ENCODE results near the gene SYTL5. TPM values are rescaled to one million over a fixed set of nuclear protein-coding genes. Genes with fewer than 3 reads are reported as not detected.
A peak's percentile ranks its signal among the peaks of the same experiment; 100 is the strongest.

Gene SYTL5
- total RNA-seq, 3 donors from 2014 or later = 3.0 to 11.5 (median 9.4) TPM

- intact Hi-C loops (cut with DNase I, micrococcal nuclease) = no loop called here
- Histone ChIP-seq H3K36me3 (ENCODE audit: low read depth) (no peaks in the 10 kb centered on the region), H3K4me3 (no peak overlapping the region), H3K4me1 (ENCODE audit: low read depth) (no peaks in the 10 kb centered on the region), H3K9me3 (no peaks in the 10 kb centered on the region)
- no peak for TF ChIP-seq CTCF (IDR thresholded peaks at IDR 0.05)
- ATAC-seq (no peak), DNase-seq (no peak)
These were observed 83.0 kb downstream of the SYTL5 start for GRCh38 chrX:38089173-38089982.

DNA sequence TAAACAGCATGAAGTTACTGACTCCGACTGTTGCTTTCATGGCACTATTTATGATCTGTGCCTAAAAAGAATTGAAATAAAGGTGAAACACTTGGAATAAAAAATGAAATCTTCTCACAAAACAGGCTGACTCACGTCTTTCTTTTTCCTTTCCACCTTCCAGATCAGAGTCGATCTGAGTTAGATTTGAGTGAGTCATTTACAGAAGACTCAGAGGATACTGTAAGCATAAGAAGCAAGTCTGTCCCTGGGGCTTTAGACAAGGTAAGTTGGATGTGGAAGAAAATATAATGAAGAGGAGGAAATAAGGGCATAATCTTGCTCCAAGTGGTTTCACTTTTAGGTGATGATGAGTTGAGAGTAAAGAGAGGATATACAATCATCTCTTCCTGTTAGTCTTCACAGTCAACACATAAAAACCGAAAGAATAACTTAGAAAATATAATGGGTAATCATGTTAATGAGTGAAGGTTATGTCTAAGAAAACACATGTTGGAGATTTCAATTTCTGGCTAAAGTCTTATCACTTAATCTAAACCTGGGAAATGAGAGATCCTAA lies 89.7 kb downstream of the SYTL5 start:
- no peak for TF ChIP-seq CTCF (IDR thresholded peaks at IDR 0.05)
- DNase-seq (no peak), ATAC-seq (peak; percentile 46)
- no peaks in the 10 kb centered on the region for H3K4me1 ChIP-seq (ENCODE audit: low read depth)
- H3K36me3 ChIP-seq (ENCODE audit: low read depth) = no peaks in the 10 kb centered on the region
- H3K9me3 ChIP-seq = no peaks in the 10 kb centered on the region
- no peak overlapping the region for H3K4me3 ChIP-seq
- intact Hi-C loops (cut with DNase I, micrococcal nuclease) = no loop called here

DNA sequence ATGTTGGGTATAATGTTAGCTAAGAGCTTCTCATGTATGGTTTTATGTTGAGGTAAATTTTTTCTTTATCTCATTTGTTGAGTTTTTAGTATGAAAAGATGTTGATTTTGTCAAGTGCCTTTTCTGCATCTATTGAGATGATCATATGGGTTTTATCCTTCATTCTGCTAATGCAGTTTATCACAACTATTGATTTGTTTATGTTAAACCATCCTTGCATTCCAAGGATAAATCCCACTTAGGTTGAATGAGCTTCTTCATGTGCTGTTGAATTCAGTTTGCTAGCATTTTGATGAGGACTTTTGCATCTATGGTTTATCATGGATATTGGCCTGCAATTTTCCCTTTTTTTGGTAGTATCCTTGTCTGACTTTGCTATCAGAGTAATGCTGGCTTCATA lies 93.3 kb downstream of the SYTL5 start:
- Histone ChIP-seq H3K4me3 (no peak overlapping the region), H3K9me3 (no peaks in the 10 kb centered on the region), H3K4me1 (ENCODE audit: low read depth) (no peaks in the 10 kb centered on the region), H3K36me3 (ENCODE audit: low read depth) (no peaks in the 10 kb centered on the region)
- ATAC-seq = no peak
- DNase-seq = no peak
- no peak for TF ChIP-seq CTCF (IDR thresholded peaks at IDR 0.05)
- intact Hi-C loops (cut with DNase I, micrococcal nuclease) = no loop called here

GRCh38 chrX:38102240-38102639 lies 95.9 kb downstream of the SYTL5 start:
- H3K9me3 ChIP-seq = no peaks in the 10 kb centered on the region
- H3K4me3 ChIP-seq = no peak overlapping the region
- no peak for DNase-seq

GRCh38 chrX:38102875-38103274 lies 96.5 kb downstream of the SYTL5 start:
- no peak for TF ChIP-seq CTCF (IDR thresholded peaks at IDR 0.05)
- intact Hi-C loops (cut with DNase I, micrococcal nuclease) = no loop called here
- DNase-seq = no peak
- H3K4me1 ChIP-seq (ENCODE audit: low read depth) = no peaks in the 10 kb centered on the region
- no peaks in the 10 kb centered on the region for H3K9me3 ChIP-seq
- no peak for ATAC-seq
- H3K4me3 ChIP-seq = no peak overlapping the region
- H3K36me3 ChIP-seq (ENCODE audit: low read depth) = no peaks in the 10 kb centered on the region

More at GRCh38 chrX:38102240-38102639, 95.9 kb downstream of the SYTL5 start:
- ATAC-seq = no peak
- Histone ChIP-seq H3K36me3 (ENCODE audit: low read depth) (no peaks in the 10 kb centered on the region), H3K4me1 (ENCODE audit: low read depth) (no peaks in the 10 kb centered on the region)
- no peak for TF ChIP-seq CTCF (IDR thresholded peaks at IDR 0.05)
- intact Hi-C loops (cut with DNase I, micrococcal nuclease) = no loop called here

Data from mucosa of descending colon (tissue), 3 donors.